MM.1S (cell line): ENCODE measurements around the gene PCDHA8.
"Not testable (repeated sequence)": the region's sequence is repeated elsewhere in the genome, so short reads cannot be mapped to it uniquely, and the experiment has no call there.

Source experiments
- DNase-seq: peaks from one replicate; pipeline ENCODE4 v3.0.0-alpha.2; 2015
- H2AFZ ChIP-seq: fragments of 300-600 bp; sonication (generic); 2 replicates; pipeline ENCODE4 v1.6.0; 2016; ENCODE audit warnings: antibody characterized with exemption, low read length
- H3F3A ChIP-seq: fragments of 300-600 bp; sonication (generic); 2 replicates; pipeline ENCODE4 v1.6.1; 2016; ENCODE audit warnings: mild to moderate bottlenecking, antibody characterized with exemption, low read length, moderate library complexity, mixed read lengths; ENCODE audit not compliant: insufficient read depth
- H3K27ac ChIP-seq: fragments of 300-600 bp; sonication (generic); 2 replicates; pipeline ENCODE4 v1.5.1; 2016; ENCODE audit warnings: mild to moderate bottlenecking, low read length
- H3K27me3 ChIP-seq: fragments of 300-600 bp; sonication (generic); replicated peaks from 2 replicates; pipeline ENCODE4 v1.6.0; 2016; ENCODE audit warnings: low read length; ENCODE audit not compliant: insufficient read depth
- H3K36me3 ChIP-seq: fragments of 300-600 bp; sonication (generic); replicated peaks from 2 replicates; pipeline ENCODE4 v1.6.1; 2016; ENCODE audit warnings: mild to moderate bottlenecking, low read length, mixed read lengths; ENCODE audit not compliant: insufficient read depth
- H3K4me1 ChIP-seq: fragments of 300-600 bp; sonication (generic); 2 replicates; pipeline ENCODE4 v1.6.1; 2016; ENCODE audit warnings: low read length, mixed read lengths
- H3K4me2 ChIP-seq: fragments of 300-600 bp; sonication (generic); 2 replicates; pipeline ENCODE4 v1.6.0; 2016; ENCODE audit warnings: low read depth, low read length
- H3K4me3 ChIP-seq: fragments of 300-600 bp; sonication (generic); 2 replicates; pipeline ENCODE4 v1.5.1; 2016; ENCODE audit warnings: low read length, mixed read lengths
- H3K79me2 ChIP-seq: fragments of 300-600 bp; sonication (generic); 2 replicates; pipeline ENCODE4 v1.6.1; 2016; ENCODE audit warnings: mixed run types, low read length, mixed read lengths
- H3K9ac ChIP-seq: fragments of 300-600 bp; sonication (generic); 2 replicates; pipeline ENCODE4 v1.6.1; 2016; ENCODE audit warnings: low read length, mixed read lengths
- H3K9me2 ChIP-seq: fragments of 300-600 bp; sonication (generic); replicated peaks from 2 replicates; pipeline ENCODE4 v1.6.1; 2016; ENCODE audit warnings: mild to moderate bottlenecking, low read length, mixed read lengths; ENCODE audit not compliant: insufficient read depth
- H3K9me3 ChIP-seq: fragments of 300-600 bp; sonication (generic); replicated peaks from 2 replicates; pipeline ENCODE4 v1.6.1; 2016; ENCODE audit warnings: mild to moderate bottlenecking, low read length, mixed read lengths; ENCODE audit not compliant: insufficient read depth
- H4K20me1 ChIP-seq: fragments of 300-600 bp; sonication (generic); 2 replicates; pipeline ENCODE4 v1.6.1; 2016; ENCODE audit warnings: mild to moderate bottlenecking, low read length, moderate library complexity, mixed read lengths; ENCODE audit not compliant: insufficient read depth
- CTCF ChIP-seq: fragments of 300-600 bp; sonication (generic); IDR thresholded peaks from 2 replicates; pipeline ENCODE4 v1.5.1; 2016; ENCODE audit warnings: antibody characterized with exemption, low read length, mixed read lengths
- EZH2 ChIP-seq: fragments of 300-600 bp; sonication (generic); optimal IDR thresholded peaks from 2 replicates; pipeline ENCODE3; 2017; ENCODE audit warnings: low read depth, mild to moderate bottlenecking, antibody characterized with exemption, low read length, mixed read lengths
- EZH2phosphoT487 ChIP-seq: fragments of 300-600 bp; sonication (generic); IDR thresholded peaks from 2 replicates; pipeline ENCODE4 v1.6.1; 2018; ENCODE audit warnings: antibody characterized with exemption, low read length

Gene PCDHA8

GRCh38 chr5:140802781-140803271 lies 38.2 kb upstream of the PCDHA8 start:
- DNase-seq = no peak
- Histone ChIP-seq H3K9me2 (no peaks in the 10 kb centered on the region), H3K4me3 (no peak overlapping the region), H3K4me2 (no peak overlapping the region), H3K9me3 (no peaks in the 10 kb centered on the region), H3K9ac (no peak overlapping the region), H4K20me1 (no peaks in the 10 kb centered on the region), H3K4me1 (no peaks in the 10 kb centered on the region), H2AFZ (no peak overlapping the region), H3K27ac (no peak overlapping the region), H3K36me3 (no peaks in the 10 kb centered on the region), H3K79me2 (no peaks in the 10 kb centered on the region), H3F3A (no peaks in the 10 kb centered on the region), H3K27me3 (no peaks in the 10 kb centered on the region)
- TF ChIP-seq EZH2 = no peak
- no peak for TF ChIP-seq CTCF
- no peak for TF ChIP-seq EZH2phosphoT487

- Histone ChIP-seq H3K27ac (no peak within 1 kb of the TSS), H3K36me3 (no peaks in the 10 kb centered on the region), H3K79me2 (no peaks in the 10 kb centered on the region), H3K4me2 (no peak within 1 kb of the TSS), H3K27me3 (no peaks in the 10 kb centered on the region), H3K9me3 (no peaks in the 10 kb centered on the region), H2AFZ (no peak within 1 kb of the TSS), H3F3A (no peaks in the 10 kb centered on the region), H3K4me1 (no peaks in the 10 kb centered on the region), H3K9ac (no peak within 1 kb of the TSS), H4K20me1 (no peaks in the 10 kb centered on the region), H3K4me3 (no peak within 1 kb of the TSS), H3K9me2 (no peaks in the 10 kb centered on the region)
- TF ChIP-seq CTCF = peak; percentile 27
- TF ChIP-seq EZH2 = no peak
- no peak for TF ChIP-seq EZH2phosphoT487
- no peak for DNase-seq
These were observed 33.9 kb upstream of the PCDHA8 start, which contains the start of gene PCDHA4 for GRCh38 chr5:140806834-140807775. Gene PCDHA4 (plus strand): TSS chr5:140807068.

GRCh38 chr5:140808241-140808888 lies 32.6 kb upstream of the PCDHA8 start:
- H3K9me3 ChIP-seq, H3K36me3 ChIP-seq, H3F3A ChIP-seq, H3K9me2 ChIP-seq, H2AFZ ChIP-seq, H4K20me1 ChIP-seq, H3K4me2 ChIP-seq, H3K79me2 ChIP-seq, H3K27ac ChIP-seq, H3K4me3 ChIP-seq, DNase-seq, H3K9ac ChIP-seq, H3K4me1 ChIP-seq, H3K27me3 ChIP-seq: not testable (repeated sequence)
